GM18907 (cell line): ENCODE data around the gene PLSCR1.
"Not testable (repeated sequence)": the region's sequence is repeated elsewhere in the genome, so short reads cannot be mapped to it uniquely, and the experiment has no call there.

Experiments used
- ATAC-seq: cut with Tn5 transposase; IDR thresholded peaks from one replicate; pipeline ENCODE4 v1.9.1; 2021; ENCODE audit warnings: mild to moderate bottlenecking, moderate library complexity; ENCODE audit not compliant: unreplicated experiment

Gene PLSCR1

GRCh38 chr3:146550070-146550615, 5.7 kb upstream of the PLSCR1 start:
- no peak for ATAC-seq

GRCh38 chr3:146547235-146547835, 2.9 kb upstream of the PLSCR1 start:
- no peak for ATAC-seq

- no peak for ATAC-seq
Observed at GRCh38 chr3:146546366-146546965, 2.1 kb upstream of the PLSCR1 start.

- no peak for ATAC-seq
Observed at GRCh38 chr3:146544929-146545528, 622 bp upstream of the PLSCR1 start.

GRCh38 chr3:146543461-146544001, 876 bp downstream of the PLSCR1 start:
- ATAC-seq = peak; percentile 14

GRCh38 chr3:146542978-146543377, 1.4 kb downstream of the PLSCR1 start:
- no peak for ATAC-seq

GRCh38 chr3:146542179-146542578, 2.2 kb downstream of the PLSCR1 start:
- ATAC-seq = no peak

- no peak for ATAC-seq
Observed at GRCh38 chr3:146540978-146541377, 3.4 kb downstream of the PLSCR1 start.

GRCh38 chr3:146540236-146540635, 4.2 kb downstream of the PLSCR1 start:
- peak; percentile 26 for ATAC-seq

- ATAC-seq = no peak
Observed at GRCh38 chr3:146539315-146539714, 5.1 kb downstream of the PLSCR1 start.

- no peak for ATAC-seq
Observed at GRCh38 chr3:146537603-146538002, 6.8 kb downstream of the PLSCR1 start.

- ATAC-seq = no peak
Observed at GRCh38 chr3:146536681-146537080, 7.7 kb downstream of the PLSCR1 start.

- ATAC-seq = no peak
Observed at GRCh38 chr3:146532406-146532805, 12.0 kb downstream of the PLSCR1 start.

- no peak for ATAC-seq
Observed at GRCh38 chr3:146530609-146531008, 13.8 kb downstream of the PLSCR1 start.

GRCh38 chr3:146529021-146529420, 15.4 kb downstream of the PLSCR1 start:
- ATAC-seq = no peak

- ATAC-seq = no peak
Observed at GRCh38 chr3:146524961-146525360, 19.4 kb downstream of the PLSCR1 start.

GRCh38 chr3:146523531-146523930, 20.9 kb downstream of the PLSCR1 start:
- no peak for ATAC-seq

GRCh38 chr3:146522174-146523158, 21.9 kb downstream of the PLSCR1 start:
- not testable (repeated sequence) for ATAC-seq

- no peak for ATAC-seq
Observed at GRCh38 chr3:146521394-146521793, 23.0 kb downstream of the PLSCR1 start.

GRCh38 chr3:146519810-146520209, 24.6 kb downstream of the PLSCR1 start:
- no peak for ATAC-seq
